ENCODE results near the gene RETREG3. TPM values are rescaled to one million over a fixed set of nuclear protein-coding genes. Genes with fewer than 3 reads are reported as not detected.

The RETREG3 gene
- total and polyA plus RNA-seq, 9 of the 15 experiments (the other 6 are each of a cell fraction or from before 2014, with no cell fraction given), result 4.1 to 39.0 (median 16.9) TPM

DNA sequence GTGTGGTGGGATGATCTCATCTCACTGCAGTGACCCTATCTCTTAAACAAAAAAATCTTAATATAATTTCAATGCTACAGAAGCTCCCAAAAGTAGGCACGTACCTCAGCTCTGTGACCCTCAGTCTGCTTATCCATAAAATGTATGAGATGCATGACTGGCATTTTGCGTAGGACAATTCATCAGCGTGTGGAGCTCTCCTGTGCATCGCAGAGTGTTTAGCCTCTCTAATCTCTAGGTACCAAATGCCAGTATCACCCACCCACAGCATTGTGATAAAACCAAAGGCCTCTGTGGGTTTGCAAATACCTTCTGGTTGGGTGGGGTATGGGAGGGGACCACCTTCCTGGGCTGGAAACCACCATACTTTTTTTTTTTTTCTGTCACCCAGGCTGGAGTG is 30.9 kb upstream of the RETREG3 start (continued):
- TF ChIP-seq TCF3 (CRISPR knock-in tag; IDR thresholded peaks at IDR 0.05) (0 out of 2 replicates have a peak, but pooled peaks have one; percentile 22), ZFPM2 (CRISPR knock-in tag; IDR thresholded peaks at IDR 0.05) (no peak), CCAR2 (IDR thresholded peaks at IDR 0.05; ENCODE audit: low read depth, low read length) (no peak), BMI1 (IDR thresholded peaks at IDR 0.05; ENCODE audit: low read length) (no peak), TEAD4 (IDR thresholded peaks at IDR 0.05; ENCODE audit: low read length) (peak; percentile 47; the same call in 1 of the 2 replicates), TEAD4 (CRISPR knock-in tag; IDR thresholded peaks at IDR 0.05; ENCODE audit: borderline replicate concordance) (no peak), ETV5 (CRISPR knock-in tag; IDR thresholded peaks at IDR 0.05; ENCODE audit: low read depth) (no peak), ZBTB7A (IDR thresholded peaks at IDR 0.05; ENCODE audit: borderline replicate concordance, control insufficient read depth, low read depth, low read length) (0 out of 2 replicates have a peak, but pooled peaks have one; percentile 21), PTRF (tag; IDR thresholded peaks at IDR 0.05) (no peak), GABPA (tag; conservative IDR thresholded peaks at IDR 0.05; ENCODE audit: low read depth) (no peak), ZSCAN32 (CRISPR knock-in tag; IDR thresholded peaks at IDR 0.05) (no peak), SMAD2 (IDR thresholded peaks at IDR 0.05; ENCODE audit: low read depth, low read length) (no peak), HNRNPK (IDR thresholded peaks at IDR 0.05; ENCODE audit: low read depth, low read length, poor library complexity, severe bottlenecking) (no peak), NR4A1 (CRISPR knock-in tag; IDR thresholded peaks at IDR 0.05) (no peak), NR4A1 (tag; IDR thresholded peaks at IDR 0.05) (no peak), CBFA2T3 (IDR thresholded peaks at IDR 0.05) (peak; percentile 72)
- TF ChIP-seq, protein P1, sequence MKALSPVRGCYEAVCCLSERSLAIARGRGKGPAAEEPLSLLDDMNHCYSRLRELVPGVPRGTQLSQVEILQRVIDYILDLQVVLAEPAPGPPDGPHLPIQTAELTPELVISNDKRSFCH (CRISPR knock-in tag; IDR thresholded peaks at IDR 0.05), result no peak
- TF ChIP-seq, protein P1 (tag; IDR thresholded peaks at IDR 0.05), result no peak
- TF ChIP-seq, protein P2, sequence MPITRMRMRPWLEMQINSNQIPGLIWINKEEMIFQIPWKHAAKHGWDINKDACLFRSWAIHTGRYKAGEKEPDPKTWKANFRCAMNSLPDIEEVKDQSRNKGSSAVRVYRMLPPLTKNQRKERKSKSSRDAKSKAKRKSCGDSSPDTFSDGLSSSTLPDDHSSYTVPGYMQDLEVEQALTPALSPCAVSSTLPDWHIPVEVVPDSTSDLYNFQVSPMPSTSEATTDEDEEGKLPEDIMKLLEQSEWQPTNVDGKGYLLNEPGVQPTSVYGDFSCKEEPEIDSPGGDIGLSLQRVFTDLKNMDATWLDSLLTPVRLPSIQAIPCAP (CRISPR knock-in tag; IDR thresholded peaks at IDR 0.05; ENCODE audit: borderline replicate concordance), result no peak
- TF ChIP-seq, protein P3, sequence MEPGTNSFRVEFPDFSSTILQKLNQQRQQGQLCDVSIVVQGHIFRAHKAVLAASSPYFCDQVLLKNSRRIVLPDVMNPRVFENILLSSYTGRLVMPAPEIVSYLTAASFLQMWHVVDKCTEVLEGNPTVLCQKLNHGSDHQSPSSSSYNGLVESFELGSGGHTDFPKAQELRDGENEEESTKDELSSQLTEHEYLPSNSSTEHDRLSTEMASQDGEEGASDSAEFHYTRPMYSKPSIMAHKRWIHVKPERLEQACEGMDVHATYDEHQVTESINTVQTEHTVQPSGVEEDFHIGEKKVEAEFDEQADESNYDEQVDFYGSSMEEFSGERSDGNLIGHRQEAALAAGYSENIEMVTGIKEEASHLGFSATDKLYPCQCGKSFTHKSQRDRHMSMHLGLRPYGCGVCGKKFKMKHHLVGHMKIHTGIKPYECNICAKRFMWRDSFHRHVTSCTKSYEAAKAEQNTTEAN (CRISPR knock-in tag; IDR thresholded peaks at IDR 0.05), result no peak
